GM23338 (cell line): Measurements from ENCODE around the gene SLC4A2. TPM values are rescaled to one million over a fixed set of nuclear protein-coding genes. Genes with fewer than 3 reads are reported as not detected.

Experiments
- ATAC-seq: fragments of 200-7000 bp; cut with Tn5 transposase; 3 replicates; pipeline ENCODE4 v1.9.1; 2020
- DNase-seq: peaks from one replicate; pipeline ENCODE4 v3.0.0-alpha.2; 2015; ENCODE audit warnings: low spot score
- H2AFZ ChIP-seq: fragments of 200-600 bp; sonication (generic); 2 replicates; pipeline ENCODE4 v1.8.0; 2016; ENCODE audit warnings: antibody characterized with exemption, mild to moderate bottlenecking, moderate library complexity
- H3F3A ChIP-seq: fragments of 200-600 bp; sonication (generic); replicated peaks from 2 replicates; pipeline ENCODE4 v1.8.0; 2017; ENCODE audit warnings: antibody characterized with exemption, mixed run types, low read depth
- H3K27ac ChIP-seq: fragments of 200-600 bp; sonication (generic); 2 replicates; pipeline ENCODE4 v1.6.1; 2016; ENCODE audit warnings: low read depth
- H3K27me3 ChIP-seq: fragments of 200-600 bp; sonication (generic); 2 replicates; pipeline ENCODE4 v1.8.0; 2016; ENCODE audit warnings: mild to moderate bottlenecking, mixed run types, moderate library complexity; ENCODE audit not compliant: insufficient read depth
- H3K36me3 ChIP-seq: fragments of 200-600 bp; sonication (generic); 2 replicates; pipeline ENCODE4 v1.8.0; 2016; ENCODE audit warnings: mild to moderate bottlenecking; ENCODE audit not compliant: insufficient read depth
- H3K4me1 ChIP-seq: fragments of 200-600 bp; sonication (generic); 2 replicates; pipeline ENCODE4 v1.8.0; 2016; ENCODE audit warnings: mild to moderate bottlenecking, moderate library complexity; ENCODE audit not compliant: insufficient read depth
- H3K4me2 ChIP-seq: fragments of 200-600 bp; sonication (generic); 2 replicates; pipeline ENCODE4 v1.7.1; 2017; ENCODE audit warnings: mixed run types
- H3K4me3 ChIP-seq: fragments of 200-600 bp; sonication (generic); 2 replicates; pipeline ENCODE4 v1.6.1; 2016; ENCODE audit warnings: mixed run types
- H3K79me2 ChIP-seq: fragments of 200-600 bp; sonication (generic); replicated peaks from 2 replicates; pipeline ENCODE4 v1.8.0; 2017; ENCODE audit warnings: mild to moderate bottlenecking; ENCODE audit not compliant: insufficient read depth
- H3K9me2 ChIP-seq: fragments of 200-600 bp; sonication (generic); 2 replicates; pipeline ENCODE4 v1.8.0; 2017; ENCODE audit not compliant: insufficient read depth
- H4K20me1 ChIP-seq: fragments of 200-600 bp; sonication (generic); replicated peaks from 2 replicates; pipeline ENCODE4 v1.8.0; 2017; ENCODE audit warnings: mild to moderate bottlenecking; ENCODE audit not compliant: insufficient read depth
- H3K27ac Mint-ChIP-seq: 2 replicates; pipeline ENCODE4 v1.8.0; 2020; ENCODE audit warnings: inconsistent platforms, mild to moderate bottlenecking, moderate library complexity, mixed read lengths
- H3K27me3 Mint-ChIP-seq: 3 replicates; pipeline ENCODE4 v1.8.0; 2022; ENCODE audit warnings: low read depth, mild to moderate bottlenecking, moderate library complexity, mixed read lengths, inconsistent platforms; ENCODE audit not compliant: insufficient read depth, poor library complexity
- H3K36me3 Mint-ChIP-seq: 3 replicates; pipeline ENCODE4 v1.8.0; 2021; ENCODE audit warnings: low read depth, mild to moderate bottlenecking, inconsistent platforms, moderate library complexity, mixed read lengths
- H3K4me1 Mint-ChIP-seq: 3 replicates; pipeline ENCODE4 v1.8.0; 2020; ENCODE audit warnings: mild to moderate bottlenecking, inconsistent platforms, mixed read lengths
- H3K4me3 Mint-ChIP-seq: 3 replicates; pipeline ENCODE4 v1.8.0; 2021; ENCODE audit warnings: moderate library complexity, mild to moderate bottlenecking, inconsistent platforms, mixed read lengths
- H3K9me3 Mint-ChIP-seq: 3 replicates; pipeline ENCODE4 v1.8.0; 2020; ENCODE audit warnings: moderate library complexity, mild to moderate bottlenecking, inconsistent platforms, mixed read lengths
- EZH2 ChIP-seq: fragments of 200-600 bp; sonication (generic); IDR thresholded peaks from one replicate; pipeline ENCODE4 v1.8.0; 2017; ENCODE audit warnings: antibody characterized with exemption, mild to moderate bottlenecking, low read depth; ENCODE audit not compliant: unreplicated experiment
- NANOG ChIP-seq: IDR thresholded peaks from 2 replicates; pipeline ENCODE4 v1.6.1; 2016; ENCODE audit warnings: antibody characterized with exemption, borderline replicate concordance
- POLR2AphosphoS5 ChIP-seq: IDR thresholded peaks from 2 replicates; pipeline ENCODE4 v1.6.1; 2016; ENCODE audit warnings: antibody characterized with exemption, low read depth
- ZNF114 ChIP-seq: fragments of 250-450 bp; sonication (Bioruptor Pico); IDR thresholded peaks from 2 replicates; pipeline ENCODE4 v1.5.0; 2020; ENCODE audit warnings: mild to moderate bottlenecking, moderate library complexity
- ZNF331 ChIP-seq: fragments of 250-450 bp; sonication (Bioruptor Pico); IDR thresholded peaks from 2 replicates; pipeline ENCODE4 v1.5.0; 2020; ENCODE audit warnings: low read depth, mild to moderate bottlenecking, moderate library complexity
- polyA plus RNA-seq: library from polyadenylated mRNA; unstranded; fragments of >200 nt; fragmentation: Nextera tagmentation; extraction: Ambion mirVana; gene quantifications from 2 replicates; pipeline ENCODE4 v1.2.1, GENCODE V29; 2016
- total RNA-seq: library from RNA; depleted of rRNA; stranded (reverse); fragments of >200 nt; shearing (Covaris generic); gene quantifications from 2 replicates; pipeline ENCODE4 v1.2.3, GENCODE V29; 2014
- TF ChIP-seq, protein P1 (sequence below): fragments of 250-450 bp; sonication (Bioruptor Pico); IDR thresholded peaks from 2 replicates; pipeline ENCODE4 v1.5.0; 2020; ENCODE audit warnings: mild to moderate bottlenecking, moderate library complexity
- TF ChIP-seq, protein P2 (sequence below), 2 experiments: fragments of 200-600 bp in 1 of 2; sonication (generic) in 1 of 2; conservative IDR thresholded peaks; 2 replicates each; pipeline versions ENCODE4 v1.5.1 to v1.6.1; 2016 to 2017; ENCODE audit warnings: antibody characterized with exemption in 2 of 2, low read depth in 2 of 2, mild to moderate bottlenecking in 2 of 2, moderate library complexity in 1 of 2

The SLC4A2 gene
- total and polyA plus RNA-seq, 2 experiments from 2014 or later = 64.8 to 106 TPM

DNA sequence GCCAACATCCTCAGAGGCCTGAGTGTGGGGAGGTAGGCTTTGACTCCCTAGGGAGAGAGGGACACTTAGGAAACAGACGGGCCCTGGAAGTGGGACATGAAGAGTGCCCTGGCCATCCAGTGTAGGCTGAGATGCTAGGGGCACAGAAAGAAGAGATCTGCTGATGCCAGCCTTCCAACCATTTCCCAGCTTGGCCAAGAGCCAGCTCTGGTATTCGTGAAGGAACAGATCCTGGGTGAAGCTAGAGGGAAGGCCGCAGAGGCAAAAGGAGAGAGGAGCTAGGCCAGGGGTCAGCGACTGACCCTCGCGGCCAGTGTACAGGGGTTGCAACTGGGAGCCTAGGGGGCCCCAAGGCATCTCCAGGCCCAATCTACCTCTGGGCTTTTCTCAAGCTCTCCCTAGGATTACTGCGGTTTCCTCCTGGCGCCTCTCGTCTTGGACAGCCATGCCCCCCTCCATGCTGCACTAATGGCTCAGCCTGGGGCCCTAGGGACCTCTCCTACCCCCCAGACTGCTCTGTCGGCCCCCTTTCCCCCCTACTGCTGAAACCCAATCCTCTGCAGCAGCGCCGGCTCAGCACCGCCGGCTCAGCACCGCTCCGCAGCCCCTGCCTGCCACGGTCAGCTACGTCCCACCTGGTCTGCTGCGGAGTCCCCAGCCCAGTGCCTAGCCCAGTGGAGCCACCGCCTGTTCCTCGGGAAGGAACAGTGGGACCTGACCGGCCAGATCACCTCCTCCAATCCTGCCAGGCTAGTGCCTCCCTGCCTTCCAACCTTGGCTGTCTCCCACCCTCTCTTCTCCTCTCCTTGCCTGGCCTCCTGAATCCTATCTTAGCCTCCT, 11.2 kb upstream of the SLC4A2 start, which contains the start of gene ASIC3 (continued):
- TF ChIP-seq, protein P1, sequence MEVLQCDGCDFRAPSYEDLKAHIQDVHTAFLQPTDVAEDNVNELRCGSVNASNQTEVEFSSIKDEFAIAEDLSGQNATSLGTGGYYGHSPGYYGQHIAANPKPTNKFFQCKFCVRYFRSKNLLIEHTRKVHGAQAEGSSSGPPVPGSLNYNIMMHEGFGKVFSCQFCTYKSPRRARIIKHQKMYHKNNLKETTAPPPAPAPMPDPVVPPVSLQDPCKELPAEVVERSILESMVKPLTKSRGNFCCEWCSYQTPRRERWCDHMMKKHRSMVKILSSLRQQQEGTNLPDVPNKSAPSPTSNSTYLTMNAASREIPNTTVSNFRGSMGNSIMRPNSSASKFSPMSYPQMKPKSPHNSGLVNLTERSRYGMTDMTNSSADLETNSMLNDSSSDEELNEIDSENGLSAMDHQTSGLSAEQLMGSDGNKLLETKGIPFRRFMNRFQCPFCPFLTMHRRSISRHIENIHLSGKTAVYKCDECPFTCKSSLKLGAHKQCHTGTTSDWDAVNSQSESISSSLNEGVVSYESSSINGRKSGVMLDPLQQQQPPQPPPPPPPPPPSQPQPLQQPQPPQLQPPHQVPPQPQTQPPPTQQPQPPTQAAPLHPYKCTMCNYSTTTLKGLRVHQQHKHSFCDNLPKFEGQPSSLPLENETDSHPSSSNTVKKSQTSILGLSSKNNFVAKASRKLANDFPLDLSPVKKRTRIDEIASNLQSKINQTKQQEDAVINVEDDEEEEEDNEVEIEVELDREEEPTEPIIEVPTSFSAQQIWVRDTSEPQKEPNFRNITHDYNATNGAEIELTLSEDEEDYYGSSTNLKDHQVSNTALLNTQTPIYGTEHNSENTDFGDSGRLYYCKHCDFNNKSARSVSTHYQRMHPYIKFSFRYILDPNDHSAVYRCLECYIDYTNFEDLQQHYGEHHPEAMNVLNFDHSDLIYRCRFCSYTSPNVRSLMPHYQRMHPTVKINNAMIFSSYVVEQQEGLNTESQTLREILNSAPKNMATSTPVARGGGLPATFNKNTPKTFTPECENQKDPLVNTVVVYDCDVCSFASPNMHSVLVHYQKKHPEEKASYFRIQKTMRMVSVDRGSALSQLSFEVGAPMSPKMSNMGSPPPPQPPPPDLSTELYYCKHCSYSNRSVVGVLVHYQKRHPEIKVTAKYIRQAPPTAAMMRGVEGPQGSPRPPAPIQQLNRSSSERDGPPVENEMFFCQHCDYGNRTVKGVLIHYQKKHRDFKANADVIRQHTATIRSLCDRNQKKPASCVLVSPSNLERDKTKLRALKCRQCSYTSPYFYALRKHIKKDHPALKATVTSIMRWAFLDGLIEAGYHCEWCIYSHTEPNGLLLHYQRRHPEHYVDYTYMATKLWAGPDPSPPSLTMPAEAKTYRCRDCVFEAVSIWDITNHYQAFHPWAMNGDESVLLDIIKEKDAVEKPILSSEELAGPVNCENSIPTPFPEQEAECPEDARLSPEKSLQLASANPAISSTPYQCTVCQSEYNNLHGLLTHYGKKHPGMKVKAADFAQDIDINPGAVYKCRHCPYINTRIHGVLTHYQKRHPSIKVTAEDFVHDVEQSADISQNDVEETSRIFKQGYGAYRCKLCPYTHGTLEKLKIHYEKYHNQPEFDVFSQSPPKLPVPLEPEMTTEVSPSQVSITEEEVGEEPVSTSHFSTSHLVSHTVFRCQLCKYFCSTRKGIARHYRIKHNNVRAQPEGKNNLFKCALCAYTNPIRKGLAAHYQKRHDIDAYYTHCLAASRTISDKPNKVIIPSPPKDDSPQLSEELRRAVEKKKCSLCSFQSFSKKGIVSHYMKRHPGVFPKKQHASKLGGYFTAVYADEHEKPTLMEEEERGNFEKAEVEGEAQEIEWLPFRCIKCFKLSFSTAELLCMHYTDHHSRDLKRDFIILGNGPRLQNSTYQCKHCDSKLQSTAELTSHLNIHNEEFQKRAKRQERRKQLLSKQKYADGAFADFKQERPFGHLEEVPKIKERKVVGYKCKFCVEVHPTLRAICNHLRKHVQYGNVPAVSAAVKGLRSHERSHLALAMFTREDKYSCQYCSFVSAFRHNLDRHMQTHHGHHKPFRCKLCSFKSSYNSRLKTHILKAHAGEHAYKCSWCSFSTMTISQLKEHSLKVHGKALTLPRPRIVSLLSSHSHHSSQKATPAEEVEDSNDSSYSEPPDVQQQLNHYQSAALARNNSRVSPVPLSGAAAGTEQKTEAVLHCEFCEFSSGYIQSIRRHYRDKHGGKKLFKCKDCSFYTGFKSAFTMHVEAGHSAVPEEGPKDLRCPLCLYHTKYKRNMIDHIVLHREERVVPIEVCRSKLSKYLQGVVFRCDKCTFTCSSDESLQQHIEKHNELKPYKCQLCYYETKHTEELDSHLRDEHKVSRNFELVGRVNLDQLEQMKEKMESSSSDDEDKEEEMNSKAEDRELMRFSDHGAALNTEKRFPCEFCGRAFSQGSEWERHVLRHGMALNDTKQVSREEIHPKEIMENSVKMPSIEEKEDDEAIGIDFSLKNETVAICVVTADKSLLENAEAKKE = no peak
- TF ChIP-seq, protein P2, sequence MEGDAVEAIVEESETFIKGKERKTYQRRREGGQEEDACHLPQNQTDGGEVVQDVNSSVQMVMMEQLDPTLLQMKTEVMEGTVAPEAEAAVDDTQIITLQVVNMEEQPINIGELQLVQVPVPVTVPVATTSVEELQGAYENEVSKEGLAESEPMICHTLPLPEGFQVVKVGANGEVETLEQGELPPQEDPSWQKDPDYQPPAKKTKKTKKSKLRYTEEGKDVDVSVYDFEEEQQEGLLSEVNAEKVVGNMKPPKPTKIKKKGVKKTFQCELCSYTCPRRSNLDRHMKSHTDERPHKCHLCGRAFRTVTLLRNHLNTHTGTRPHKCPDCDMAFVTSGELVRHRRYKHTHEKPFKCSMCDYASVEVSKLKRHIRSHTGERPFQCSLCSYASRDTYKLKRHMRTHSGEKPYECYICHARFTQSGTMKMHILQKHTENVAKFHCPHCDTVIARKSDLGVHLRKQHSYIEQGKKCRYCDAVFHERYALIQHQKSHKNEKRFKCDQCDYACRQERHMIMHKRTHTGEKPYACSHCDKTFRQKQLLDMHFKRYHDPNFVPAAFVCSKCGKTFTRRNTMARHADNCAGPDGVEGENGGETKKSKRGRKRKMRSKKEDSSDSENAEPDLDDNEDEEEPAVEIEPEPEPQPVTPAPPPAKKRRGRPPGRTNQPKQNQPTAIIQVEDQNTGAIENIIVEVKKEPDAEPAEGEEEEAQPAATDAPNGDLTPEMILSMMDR (conservative IDR thresholded peaks at IDR 0.05; ENCODE audit: low read depth in 2 of 2) = no peak
- TF ChIP-seq ZNF114 (CRISPR knock-in tag) = no peak
- no peak for TF ChIP-seq ZNF331 (CRISPR knock-in tag)
- no peak for TF ChIP-seq POLR2AphosphoS5
- no peak for TF ChIP-seq NANOG

DNA sequence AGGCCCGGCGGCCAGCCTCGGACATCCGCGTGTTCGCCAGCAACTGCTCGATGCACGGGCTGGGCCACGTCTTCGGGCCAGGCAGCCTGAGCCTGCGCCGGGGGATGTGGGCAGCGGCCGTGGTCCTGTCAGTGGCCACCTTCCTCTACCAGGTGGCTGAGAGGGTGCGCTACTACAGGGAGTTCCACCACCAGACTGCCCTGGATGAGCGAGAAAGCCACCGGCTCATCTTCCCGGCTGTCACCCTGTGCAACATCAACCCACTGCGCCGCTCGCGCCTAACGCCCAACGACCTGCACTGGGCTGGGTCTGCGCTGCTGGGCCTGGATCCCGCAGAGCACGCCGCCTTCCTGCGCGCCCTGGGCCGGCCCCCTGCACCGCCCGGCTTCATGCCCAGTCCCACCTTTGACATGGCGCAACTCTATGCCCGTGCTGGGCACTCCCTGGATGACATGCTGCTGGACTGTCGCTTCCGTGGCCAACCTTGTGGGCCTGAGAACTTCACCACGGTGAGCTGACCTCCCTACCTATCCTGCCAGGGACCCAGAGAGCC, 10.4 kb upstream of the SLC4A2 start:
- no peaks in the 10 kb centered on the region for H3K4me1 ChIP-seq
- H3K27ac Mint-ChIP-seq = no peak overlapping the region
- H3K36me3 Mint-ChIP-seq = no peaks in the 10 kb centered on the region
- H3K9me2 ChIP-seq = no peaks in the 10 kb centered on the region
- H3K4me3 ChIP-seq = no peak overlapping the region
- no peaks in the 10 kb centered on the region for H3K79me2 ChIP-seq
- ATAC-seq (no peak), DNase-seq (no peak)
- H3K27ac ChIP-seq = no peak overlapping the region
- no peak overlapping the region for H3K4me3 Mint-ChIP-seq
- no peaks in the 10 kb centered on the region for H3K9me3 Mint-ChIP-seq
- no peaks in the 10 kb centered on the region for H4K20me1 ChIP-seq
- H3K4me2 ChIP-seq = no peak overlapping the region
- peaks cover 26% of the 10 kb centered on the region for H3K27me3 Mint-ChIP-seq
- H3K27me3 ChIP-seq = peaks cover 22% of the 10 kb centered on the region
- no peaks in the 10 kb centered on the region for H3F3A ChIP-seq
- TF ChIP-seq ZNF331 (CRISPR knock-in tag) = no peak
- TF ChIP-seq EZH2 = no peak
- no peak for TF ChIP-seq POLR2AphosphoS5
- no peaks in the 10 kb centered on the region for H3K36me3 ChIP-seq
- peaks cover 9% of the 10 kb centered on the region for H3K4me1 Mint-ChIP-seq
- no peak overlapping the region for H2AFZ ChIP-seq
